ENCODE data around the gene FNDC1.
"Not testable (repeated sequence)": the region's sequence is repeated elsewhere in the genome, so short reads cannot be mapped to it uniquely, and the experiment has no call there.

Gene FNDC1

DNA sequence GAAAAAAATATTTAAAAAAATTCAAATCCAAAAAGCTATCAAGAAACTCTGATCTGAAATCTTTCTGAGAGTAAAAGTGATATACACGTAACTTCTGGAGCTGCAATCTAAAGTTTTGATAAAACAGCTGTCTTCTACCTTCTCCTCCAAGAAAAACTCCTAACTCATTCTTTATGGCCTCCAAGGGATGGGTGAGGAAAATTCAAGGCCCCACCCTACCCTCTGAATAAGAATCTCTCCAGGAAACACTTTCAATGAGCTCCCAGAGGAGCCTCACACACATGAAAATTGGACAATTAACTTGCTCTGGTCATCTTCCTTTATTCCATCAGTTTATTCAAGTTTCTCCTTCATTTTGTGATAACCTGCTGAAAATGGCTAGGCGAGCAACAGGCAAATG is 93.4 kb downstream of the FNDC1 start:
- TF ChIP-seq, protein P1, sequence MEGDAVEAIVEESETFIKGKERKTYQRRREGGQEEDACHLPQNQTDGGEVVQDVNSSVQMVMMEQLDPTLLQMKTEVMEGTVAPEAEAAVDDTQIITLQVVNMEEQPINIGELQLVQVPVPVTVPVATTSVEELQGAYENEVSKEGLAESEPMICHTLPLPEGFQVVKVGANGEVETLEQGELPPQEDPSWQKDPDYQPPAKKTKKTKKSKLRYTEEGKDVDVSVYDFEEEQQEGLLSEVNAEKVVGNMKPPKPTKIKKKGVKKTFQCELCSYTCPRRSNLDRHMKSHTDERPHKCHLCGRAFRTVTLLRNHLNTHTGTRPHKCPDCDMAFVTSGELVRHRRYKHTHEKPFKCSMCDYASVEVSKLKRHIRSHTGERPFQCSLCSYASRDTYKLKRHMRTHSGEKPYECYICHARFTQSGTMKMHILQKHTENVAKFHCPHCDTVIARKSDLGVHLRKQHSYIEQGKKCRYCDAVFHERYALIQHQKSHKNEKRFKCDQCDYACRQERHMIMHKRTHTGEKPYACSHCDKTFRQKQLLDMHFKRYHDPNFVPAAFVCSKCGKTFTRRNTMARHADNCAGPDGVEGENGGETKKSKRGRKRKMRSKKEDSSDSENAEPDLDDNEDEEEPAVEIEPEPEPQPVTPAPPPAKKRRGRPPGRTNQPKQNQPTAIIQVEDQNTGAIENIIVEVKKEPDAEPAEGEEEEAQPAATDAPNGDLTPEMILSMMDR (IDR thresholded peaks at IDR 0.05): no peak
- TF ChIP-seq ZFX (IDR thresholded peaks at IDR 0.05; ENCODE audit: borderline replicate concordance): no peak
- no peak overlapping the region for H3K27ac ChIP-seq

DNA sequence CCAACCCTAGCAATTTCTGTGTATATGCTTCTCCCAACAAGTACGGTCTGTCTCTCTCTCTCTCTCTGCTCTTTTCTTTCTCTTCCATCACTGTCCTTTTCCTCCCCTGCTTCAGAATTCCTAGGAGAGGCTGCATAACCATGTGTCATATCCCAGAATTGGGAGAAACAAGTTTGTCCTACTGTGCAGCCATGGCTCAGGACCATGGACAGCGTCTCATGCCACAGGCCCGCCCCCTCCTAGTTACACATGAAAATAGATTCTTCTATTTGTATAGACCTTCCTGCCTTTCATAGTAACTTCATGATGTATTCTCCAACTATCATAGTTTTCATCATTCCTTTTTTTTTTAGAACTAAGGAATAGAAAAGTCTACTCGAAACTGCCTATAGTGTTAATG is 98.0 kb downstream of the FNDC1 start:
- TF ChIP-seq ZFX (IDR thresholded peaks at IDR 0.05; ENCODE audit: borderline replicate concordance): no peak
- TF ChIP-seq, protein P1 (IDR thresholded peaks at IDR 0.05): no peak
- H3K27ac ChIP-seq: no peak overlapping the region

DNA sequence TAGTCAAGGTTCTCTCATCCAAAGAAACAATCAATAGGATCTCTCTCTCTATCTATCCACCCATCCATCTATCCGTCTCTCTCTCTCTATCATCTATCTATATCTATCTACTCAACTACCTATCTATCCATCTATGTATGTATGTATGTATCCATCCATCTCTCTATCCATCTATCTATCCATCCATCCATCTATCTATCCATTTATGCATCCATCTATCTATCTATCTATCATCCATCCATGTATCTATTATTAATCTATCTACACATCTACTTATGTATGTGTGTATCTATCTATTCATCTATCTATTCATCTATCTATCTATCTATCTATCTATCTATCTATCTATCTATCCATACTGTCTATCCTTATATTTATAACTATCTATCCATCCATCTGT is 99.3 kb downstream of the FNDC1 start:
- no peak overlapping the region for H3K27ac ChIP-seq
- TF ChIP-seq ZFX (IDR thresholded peaks at IDR 0.05; ENCODE audit: borderline replicate concordance): no peak
- TF ChIP-seq, protein P1 (IDR thresholded peaks at IDR 0.05): no peak

DNA sequence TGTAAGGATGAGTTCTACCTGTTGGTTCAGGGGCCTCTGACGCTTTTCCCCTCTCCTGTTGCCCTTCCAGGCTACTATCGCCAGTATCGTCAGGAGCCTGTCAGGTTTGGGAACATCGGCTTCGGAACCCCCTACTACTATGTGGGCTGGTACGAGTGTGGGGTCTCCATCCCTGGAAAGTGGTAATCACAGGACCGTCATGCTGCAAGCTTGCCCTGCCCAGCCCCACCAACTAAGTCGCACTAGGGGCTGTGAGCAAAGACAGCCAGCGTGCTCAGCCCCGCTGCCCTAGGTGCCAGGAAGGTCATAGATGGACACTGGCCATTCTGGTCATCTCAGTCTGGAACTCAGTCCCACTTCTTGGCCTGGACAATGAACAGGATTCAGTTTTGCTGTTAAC is 102.1 kb downstream of the FNDC1 start:
- TF ChIP-seq ZFX (IDR thresholded peaks at IDR 0.05; ENCODE audit: borderline replicate concordance): no peak
- TF ChIP-seq, protein P1 (IDR thresholded peaks at IDR 0.05): no peak

DNA sequence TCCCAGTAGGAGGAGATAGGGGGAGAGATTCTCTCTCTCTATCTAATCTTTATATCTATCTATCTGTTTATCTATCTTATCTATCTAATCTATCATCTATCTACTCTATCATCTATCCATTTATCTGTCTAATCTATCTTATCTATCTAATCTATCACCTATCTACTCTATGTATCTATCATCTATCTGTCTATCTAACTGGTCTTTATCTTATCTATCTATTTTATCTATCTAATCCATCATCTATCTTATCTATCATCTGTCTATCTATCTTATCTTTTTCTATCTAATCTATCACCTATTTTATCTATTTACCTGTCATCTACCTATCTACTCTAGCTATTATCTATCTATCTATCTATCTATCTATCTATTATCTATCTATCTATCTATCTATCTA is 109.4 kb downstream of the FNDC1 start:
- TF ChIP-seq, protein P1 (IDR thresholded peaks at IDR 0.05): no peak
- TF ChIP-seq ZFX (IDR thresholded peaks at IDR 0.05; ENCODE audit: borderline replicate concordance): no peak
- no peak overlapping the region for H3K27ac ChIP-seq

More for the DNA sequence above, 102.1 kb downstream of the FNDC1 start:
- H3K27ac ChIP-seq: no peak overlapping the region

DNA sequence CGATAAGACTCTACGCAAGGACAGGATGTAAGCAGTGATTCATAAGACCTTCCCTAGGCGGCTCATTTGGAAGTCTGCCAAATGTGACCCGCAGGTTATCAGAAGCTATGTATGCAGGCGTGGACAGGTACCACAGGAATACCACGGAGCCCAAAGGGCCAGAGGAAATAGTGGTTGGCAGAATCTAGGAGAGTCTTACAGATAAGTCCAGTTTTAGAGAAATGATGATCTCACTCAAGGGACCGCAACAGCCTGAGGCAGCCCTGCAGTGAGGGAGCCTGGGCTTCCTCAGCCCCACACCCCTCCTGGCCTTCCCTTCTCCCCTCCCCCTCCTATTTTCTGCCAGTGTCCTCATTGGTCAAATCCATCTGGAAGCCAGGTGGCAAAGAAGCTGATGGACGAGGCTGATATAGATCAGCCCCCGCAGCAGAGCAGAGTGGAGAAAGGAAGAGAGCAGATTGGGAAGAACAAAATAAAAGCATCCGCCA is 110.6 kb downstream of the FNDC1 start:
- H3K27ac ChIP-seq: no peak overlapping the region
- TF ChIP-seq ZFX (IDR thresholded peaks at IDR 0.05; ENCODE audit: borderline replicate concordance): no peak
- TF ChIP-seq, protein P1 (IDR thresholded peaks at IDR 0.05): no peak

DNA sequence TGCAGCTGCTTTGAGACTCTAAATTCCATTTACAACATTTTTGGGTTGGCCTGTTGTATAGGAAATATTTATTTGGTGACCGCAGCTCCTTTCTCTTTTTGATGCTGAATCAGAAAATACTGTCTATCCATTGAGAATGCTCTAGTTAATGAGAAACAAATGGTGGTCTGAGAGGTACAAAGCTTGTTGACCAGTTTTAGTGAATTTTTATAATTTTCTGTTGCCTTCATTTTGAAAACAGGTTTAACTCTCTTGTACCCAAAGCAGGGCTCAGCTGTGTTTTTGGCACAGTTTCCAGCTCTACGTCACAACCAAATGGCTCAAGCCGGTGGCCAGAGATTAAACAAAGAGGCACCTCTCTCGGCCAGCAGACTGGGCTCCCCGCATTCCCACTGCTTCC is 113.2 kb downstream of the FNDC1 start:
- no peak overlapping the region for H3K27ac ChIP-seq
- TF ChIP-seq ZFX (IDR thresholded peaks at IDR 0.05; ENCODE audit: borderline replicate concordance): no peak
- TF ChIP-seq, protein P1 (IDR thresholded peaks at IDR 0.05): no peak

DNA sequence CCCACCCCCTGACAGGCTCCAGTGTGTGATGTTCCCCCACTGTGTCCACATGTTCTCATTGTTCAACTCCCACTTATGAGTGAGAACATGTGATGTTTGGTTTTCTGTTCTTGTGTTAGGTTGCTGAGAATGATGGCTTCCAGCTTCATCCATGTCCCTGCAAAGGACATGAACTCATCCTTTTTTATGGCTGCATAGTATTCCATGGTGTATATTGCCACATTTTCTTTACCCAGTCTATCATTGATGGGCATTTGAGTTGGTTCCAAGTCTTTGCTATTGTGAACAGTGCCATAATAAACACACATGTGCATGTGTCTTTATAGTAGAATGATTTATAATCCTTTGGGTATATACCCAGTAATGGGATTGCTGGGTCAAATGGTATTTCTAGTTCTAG is 115.5 kb downstream of the FNDC1 start:
- H3K27ac ChIP-seq: not testable (repeated sequence)
